Calu3 (cell line): ENCODE results near the gene LHFPL4. TPM values are rescaled to one million over a fixed set of nuclear protein-coding genes. Genes with fewer than 3 reads are reported as not detected.

Experiments used
- BruUV-seq: library from RNA; stranded (reverse); fragments of 400-500 nt; replicated peaks from 2 replicates; lab custom pipeline; 2021; lab: Mats Ljungman, UMichigan
- CTCF ChIA-PET: fragments of 300-600 bp; sonication (Branson Sonifier 250); formaldehyde crosslinking; loops from one replicate; lab custom pipeline; 2022; ENCODE audit warnings: antibody characterized with exemption; lab: Charles Lee
- DNase-seq: peaks from one replicate; pipeline ENCODE4 v3.0.0; 2022
- H3K27ac Mint-ChIP-seq: one replicate; pipeline ENCODE4 v1.8.0; 2022; ENCODE audit warnings: mixed read lengths; ENCODE audit not compliant: unreplicated experiment
- H3K27me3 Mint-ChIP-seq: one replicate; pipeline ENCODE4 v1.8.0; 2022; ENCODE audit warnings: mixed read lengths; ENCODE audit not compliant: unreplicated experiment
- H3K36me3 Mint-ChIP-seq: one replicate; pipeline ENCODE4 v1.8.0; 2022; ENCODE audit warnings: mild to moderate bottlenecking, moderate library complexity, mixed read lengths; ENCODE audit not compliant: insufficient read depth, unreplicated experiment
- H3K4me1 Mint-ChIP-seq: one replicate; pipeline ENCODE4 v1.8.0; 2022; ENCODE audit warnings: mild to moderate bottlenecking, low read depth, mixed read lengths; ENCODE audit not compliant: unreplicated experiment
- H3K4me3 Mint-ChIP-seq: one replicate; pipeline ENCODE4 v1.8.0; 2022; ENCODE audit warnings: mild to moderate bottlenecking, low read depth, moderate library complexity, mixed read lengths; ENCODE audit not compliant: unreplicated experiment
- H3K9me3 Mint-ChIP-seq: one replicate; pipeline ENCODE4 v1.8.0; 2022; ENCODE audit warnings: low read depth, mixed read lengths; ENCODE audit not compliant: unreplicated experiment
- intact Hi-C: fragments of 100-400 bp; cut with micrococcal nuclease; formaldehyde crosslinking; loops from one replicate; pipeline ENCODE4 v1.10.0; 2022; ENCODE audit not compliant: unreplicated experiment
- total RNA-seq: library from RNA; stranded (reverse); gene quantifications from 2 replicates; pipeline ENCODE4 v1.2.3, GENCODE V29; 2022
- TF ChIP-seq, protein P1 (sequence below): fragments of 200-600 bp; IDR thresholded peaks from one replicate; pipeline ENCODE4 v1.8.0; 2022; ENCODE audit warnings: antibody characterized with exemption; ENCODE audit not compliant: unreplicated experiment

Gene LHFPL4
- total RNA-seq, 1 experiment from 2014 or later: not detected

DNA sequence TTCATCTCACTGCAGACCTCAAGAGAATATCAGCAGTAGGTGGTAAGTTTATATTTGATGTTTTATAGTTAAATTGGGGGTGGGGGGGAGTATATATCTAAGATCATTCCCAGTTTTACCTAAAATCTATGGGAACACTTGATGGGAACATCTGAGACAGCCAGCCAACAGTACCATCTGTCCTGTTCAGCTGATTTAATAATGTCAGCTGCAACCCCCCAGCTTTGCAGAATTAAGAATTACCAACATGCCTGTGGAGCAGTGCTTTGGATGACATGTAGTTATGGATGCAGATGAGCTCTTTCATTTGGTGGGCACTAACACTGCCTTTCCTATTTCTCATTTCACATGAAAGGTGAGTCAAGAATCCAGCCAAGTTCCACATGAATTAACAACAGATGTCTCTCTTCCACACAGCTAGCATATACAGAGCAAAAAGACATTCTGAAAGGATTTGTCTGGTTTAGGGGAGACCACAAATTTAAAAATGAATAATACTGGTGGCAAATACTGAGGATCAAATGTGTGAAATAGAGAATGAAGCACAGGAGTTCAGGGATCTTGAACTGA lies 80.0 kb downstream of the LHFPL4 start:
- H3K27me3 Mint-ChIP-seq: no peaks in the 10 kb centered on the region
- no TSS peak for BruUV-seq
- no peak overlapping the region for H3K27ac Mint-ChIP-seq
- no peaks in the 10 kb centered on the region for H3K9me3 Mint-ChIP-seq
- DNase-seq: no peak
- intact Hi-C loops: no loop called here
- H3K4me3 Mint-ChIP-seq: no peak overlapping the region
- TF ChIP-seq, protein P1, sequence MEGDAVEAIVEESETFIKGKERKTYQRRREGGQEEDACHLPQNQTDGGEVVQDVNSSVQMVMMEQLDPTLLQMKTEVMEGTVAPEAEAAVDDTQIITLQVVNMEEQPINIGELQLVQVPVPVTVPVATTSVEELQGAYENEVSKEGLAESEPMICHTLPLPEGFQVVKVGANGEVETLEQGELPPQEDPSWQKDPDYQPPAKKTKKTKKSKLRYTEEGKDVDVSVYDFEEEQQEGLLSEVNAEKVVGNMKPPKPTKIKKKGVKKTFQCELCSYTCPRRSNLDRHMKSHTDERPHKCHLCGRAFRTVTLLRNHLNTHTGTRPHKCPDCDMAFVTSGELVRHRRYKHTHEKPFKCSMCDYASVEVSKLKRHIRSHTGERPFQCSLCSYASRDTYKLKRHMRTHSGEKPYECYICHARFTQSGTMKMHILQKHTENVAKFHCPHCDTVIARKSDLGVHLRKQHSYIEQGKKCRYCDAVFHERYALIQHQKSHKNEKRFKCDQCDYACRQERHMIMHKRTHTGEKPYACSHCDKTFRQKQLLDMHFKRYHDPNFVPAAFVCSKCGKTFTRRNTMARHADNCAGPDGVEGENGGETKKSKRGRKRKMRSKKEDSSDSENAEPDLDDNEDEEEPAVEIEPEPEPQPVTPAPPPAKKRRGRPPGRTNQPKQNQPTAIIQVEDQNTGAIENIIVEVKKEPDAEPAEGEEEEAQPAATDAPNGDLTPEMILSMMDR: no peak
- CTCF ChIA-PET: no interaction called here
- peaks cover 3% of the 10 kb centered on the region for H3K4me1 Mint-ChIP-seq
- peaks cover 90% of the 10 kb centered on the region for H3K36me3 Mint-ChIP-seq

GRCh38 chr3:9469986-9470385 lies 83.6 kb downstream of the LHFPL4 start:
- peaks cover 93% of the 10 kb centered on the region for H3K36me3 Mint-ChIP-seq
- H3K4me3 Mint-ChIP-seq: no peak overlapping the region
- BruUV-seq: no TSS peak
- DNase-seq: no peak
- peaks cover 8% of the 10 kb centered on the region for H3K4me1 Mint-ChIP-seq
- TF ChIP-seq, protein P1: no peak
- H3K9me3 Mint-ChIP-seq: no peaks in the 10 kb centered on the region
- no peaks in the 10 kb centered on the region for H3K27me3 Mint-ChIP-seq
- CTCF ChIA-PET: no interaction called here
- H3K27ac Mint-ChIP-seq: no peak overlapping the region
- intact Hi-C loops: no loop called here

- TF ChIP-seq, protein P1: no peak
- BruUV-seq: no TSS peak
- no peaks in the 10 kb centered on the region for H3K27me3 Mint-ChIP-seq
- peaks cover 8% of the 10 kb centered on the region for H3K4me1 Mint-ChIP-seq
- no peak for DNase-seq
- no peaks in the 10 kb centered on the region for H3K9me3 Mint-ChIP-seq
- CTCF ChIA-PET: no interaction called here
- H3K27ac Mint-ChIP-seq: peak overlapping the region; percentile 9
- intact Hi-C loops: no loop called here
- H3K36me3 Mint-ChIP-seq: peaks cover 94% of the 10 kb centered on the region
- no peak overlapping the region for H3K4me3 Mint-ChIP-seq
These were observed 85.2 kb downstream of the LHFPL4 start for GRCh38 chr3:9468460-9468859.

DNA sequence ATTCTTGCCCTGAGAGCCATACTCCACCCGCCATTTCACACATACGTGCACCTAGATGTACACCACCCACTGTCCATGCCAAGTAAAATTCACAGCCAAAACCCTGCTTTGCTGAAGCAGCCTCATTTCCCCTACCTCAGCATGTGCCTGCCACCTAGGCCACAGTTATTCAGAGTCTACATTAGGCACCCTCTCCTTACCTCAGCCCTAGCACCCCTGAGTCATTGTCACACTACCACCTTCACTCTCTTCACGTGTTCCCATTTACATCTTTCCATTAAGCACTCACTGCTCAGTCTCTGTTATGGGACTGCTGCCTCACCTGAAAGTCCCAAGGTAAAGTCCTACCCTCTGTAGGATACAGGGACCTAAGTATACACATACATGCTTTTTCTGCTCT lies 86.2 kb downstream of the LHFPL4 start:
- Mint-ChIP-seq H3K4me1 (peaks cover 8% of the 10 kb centered on the region), H3K27ac (peak overlapping the region; percentile 31), H3K9me3 (no peaks in the 10 kb centered on the region), H3K4me3 (no peak overlapping the region), H3K36me3 (peaks cover 90% of the 10 kb centered on the region), H3K27me3 (no peaks in the 10 kb centered on the region)
- TF ChIP-seq, protein P1: no peak
- no peak for DNase-seq
- no TSS peak for BruUV-seq
- intact Hi-C loops: no loop called here
- CTCF ChIA-PET: no interaction called here
